Mesenchymal stem cell (in vitro differentiated cells and primary cell): ENCODE results near the gene PLXNC1.

ENCODE experiments used
- DNase-seq: peaks from one replicate; pipeline ENCODE4 v3.0.0-alpha.2; 2013
- H2AFZ ChIP-seq: one replicate; pipeline ENCODE4 v1.6.1; 2013; ENCODE audit warnings: low read depth, mild to moderate bottlenecking, control low read depth, inconsistent platforms, low read length, moderate library complexity
- H2AK5ac ChIP-seq: 2 replicates; pipeline ENCODE4 v1.6.1; 2013; ENCODE audit warnings: low read length, moderate library complexity, mild to moderate bottlenecking, inconsistent platforms; ENCODE audit not compliant: severe bottlenecking
- H2BK120ac ChIP-seq: one replicate; pipeline ENCODE4 v1.6.1; 2013; ENCODE audit warnings: low read depth, mild to moderate bottlenecking, inconsistent platforms, low read length, moderate library complexity
- H2BK12ac ChIP-seq, 2 experiments: one replicate each; pipeline ENCODE4 v1.6.1; 2013; ENCODE audit warnings: inconsistent platforms in 2 of 2, low read length in 2 of 2, mild to moderate bottlenecking in 2 of 2, moderate library complexity in 2 of 2, control low read depth in 1 of 2
- H2BK15ac ChIP-seq: one replicate; pipeline ENCODE4 v1.6.1; 2013; ENCODE audit warnings: mild to moderate bottlenecking, low read depth, inconsistent platforms; ENCODE audit not compliant: poor library complexity, severe bottlenecking
- H2BK5ac ChIP-seq: 2 replicates; pipeline ENCODE4 v1.6.1; 2013; ENCODE audit warnings: low read depth, mild to moderate bottlenecking, low read length, control low read depth, inconsistent platforms; ENCODE audit not compliant: poor library complexity, severe bottlenecking
- H3K14ac ChIP-seq, 2 experiments: one replicate each; pipeline ENCODE4 v1.6.1; 2013; ENCODE audit warnings: inconsistent platforms in 2 of 2, low read length in 2 of 2, control low read depth in 1 of 2, mild to moderate bottlenecking in 1 of 2, moderate library complexity in 1 of 2
- H3K18ac ChIP-seq, 2 experiments: one replicate each; pipeline ENCODE4 v1.6.1; 2013; ENCODE audit warnings: inconsistent platforms in 2 of 2, low read length in 2 of 2, control low read depth in 1 of 2, low read depth in 1 of 2, mild to moderate bottlenecking in 1 of 2
- H3K23ac ChIP-seq, 2 experiments: one replicate each; pipeline ENCODE4 v1.6.1; 2013; ENCODE audit warnings: inconsistent platforms in 2 of 2, low read length in 2 of 2, mild to moderate bottlenecking in 2 of 2, moderate library complexity in 2 of 2, control low read depth in 1 of 2
- H3K27ac ChIP-seq: 2 replicates; pipeline ENCODE4 v1.5.1; 2013; ENCODE audit warnings: mild to moderate bottlenecking, moderate library complexity, low read length, control low read depth, inconsistent platforms; ENCODE audit not compliant: poor library complexity, severe bottlenecking
- H3K27me3 ChIP-seq, 2 experiments: 2 replicates each; pipeline versions ENCODE4 v1.6.1 to v1.7.0; 2013; ENCODE audit warnings: low read length in 2 of 2, mild to moderate bottlenecking in 2 of 2, moderate library complexity in 2 of 2, control low read depth in 1 of 2, inconsistent platforms in 1 of 2; ENCODE audit not compliant: control insufficient read depth in 1 of 2, insufficient read depth in 1 of 2
- H3K36me3 ChIP-seq, 2 experiments: 2 replicates each; pipeline versions ENCODE4 v1.6.1 to v1.7.0; 2013; ENCODE audit warnings: low read length in 2 of 2, control low read depth in 1 of 2, inconsistent platforms in 1 of 2, low read depth in 1 of 2, mild to moderate bottlenecking in 1 of 2; ENCODE audit not compliant: insufficient read depth in 2 of 2, control insufficient read depth in 1 of 2
- H3K4ac ChIP-seq, 2 experiments: one replicate each; pipeline ENCODE4 v1.6.1; 2013; ENCODE audit warnings: inconsistent platforms in 2 of 2, low read length in 2 of 2, mild to moderate bottlenecking in 2 of 2, moderate library complexity in 2 of 2, control low read depth in 1 of 2, low read depth in 1 of 2
- H3K4me1 ChIP-seq: 2 replicates; pipeline ENCODE4 v1.6.1; 2013; ENCODE audit warnings: low read depth, low read length, control low read depth; ENCODE audit not compliant: control insufficient read depth, insufficient read depth
- H3K4me2 ChIP-seq: 2 replicates; pipeline ENCODE4 v1.6.1; 2013; ENCODE audit warnings: low read length, mild to moderate bottlenecking, inconsistent platforms; ENCODE audit not compliant: poor library complexity, severe bottlenecking
- H3K4me3 ChIP-seq, 2 experiments: 2 replicates each; pipeline versions ENCODE4 v1.5.1 to v1.7.0; 2013; ENCODE audit warnings: low read length in 2 of 2, mild to moderate bottlenecking in 2 of 2, control low read depth in 1 of 2, low read depth in 1 of 2; ENCODE audit not compliant: insufficient read depth in 1 of 2
- H3K79me1 ChIP-seq: replicated peaks from 2 replicates; pipeline ENCODE4 v1.6.1; 2013; ENCODE audit warnings: mild to moderate bottlenecking, control low read depth, low read length, inconsistent platforms; ENCODE audit not compliant: poor library complexity, severe bottlenecking
- H3K9ac ChIP-seq: 2 replicates; pipeline ENCODE4 v1.7.0; 2013; ENCODE audit warnings: mild to moderate bottlenecking, low read length, moderate library complexity
- H3K9me3 ChIP-seq: 2 replicates; pipeline ENCODE4 v1.7.0; 2013; ENCODE audit warnings: mild to moderate bottlenecking, low read length; ENCODE audit not compliant: control insufficient read depth
- H4K8ac ChIP-seq: one replicate; pipeline ENCODE4 v1.6.1; 2013; ENCODE audit warnings: inconsistent platforms, mild to moderate bottlenecking, low read length, moderate library complexity
- H4K91ac ChIP-seq: one replicate; pipeline ENCODE4 v1.6.1; 2013; ENCODE audit warnings: mild to moderate bottlenecking, low read length, inconsistent platforms
- WGBS: methylation state at CpG from one replicate; pipeline ENCODE4 v1.1.7; 2013; ENCODE audit warnings: mixed read lengths; 5-methylcytosine and 5-hydroxymethylcytosine counted together

PLXNC1 gene

GRCh38 chr12:94133964-94134795 is 14.2 kb upstream of the PLXNC1 start:
- Histone ChIP-seq H2AFZ (no peak overlapping the region), H3K4me2 (no peak overlapping the region), H2BK120ac (no peak overlapping the region), H3K79me1 (no peaks in the 10 kb centered on the region), H4K91ac (no peak overlapping the region), H3K27ac (no peak overlapping the region), H3K18ac (no peak overlapping the region), H3K4ac (no peak overlapping the region), H3K4me1 (no peaks in the 10 kb centered on the region), H3K23ac (no peak overlapping the region), H3K9me3 (no peaks in the 10 kb centered on the region), H3K27me3 (peaks cover 16 to 17% of the 10 kb centered on the region in 2 experiments), H4K8ac (no peak overlapping the region), H3K4me3 (no peak overlapping the region), H3K9ac (peak overlapping the region; percentile 63), H2BK12ac (no peak overlapping the region), H3K14ac (no peak overlapping the region), H2BK15ac (no peak overlapping the region), H2BK5ac (no peak overlapping the region), H2AK5ac (no peak overlapping the region), H3K36me3 (no peaks in the 10 kb centered on the region)
- DNase-seq: peak; percentile 60
- WGBS: no CpG with 5 or more reads among the region's 6 CpGs

GRCh38 chr12:94135896-94136295 is 12.5 kb upstream of the PLXNC1 start:
- no peak overlapping the region for H3K4ac ChIP-seq
- no peak for DNase-seq
- H3K27ac ChIP-seq: no peak overlapping the region
- no peak overlapping the region for H3K4me2 ChIP-seq
- H3K4me3 ChIP-seq: no peak overlapping the region
- no peak overlapping the region for H2BK12ac ChIP-seq
- H3K79me1 ChIP-seq: no peaks in the 10 kb centered on the region
- H2BK5ac ChIP-seq: no peak overlapping the region
- H2AFZ ChIP-seq: no peak overlapping the region
- no peak overlapping the region for H3K23ac ChIP-seq
- no peak overlapping the region for H4K91ac ChIP-seq
- no peak overlapping the region for H4K8ac ChIP-seq
- H3K36me3 ChIP-seq: no peaks in the 10 kb centered on the region
- H3K27me3 ChIP-seq: peaks cover 16 to 18% of the 10 kb centered on the region in 2 experiments
- no peak overlapping the region for H3K18ac ChIP-seq
- H3K9me3 ChIP-seq: no peaks in the 10 kb centered on the region
- peaks cover 3% of the 10 kb centered on the region for H3K4me1 ChIP-seq
- no peak overlapping the region for H2BK15ac ChIP-seq
- no peak overlapping the region for H3K14ac ChIP-seq
- no peak overlapping the region for H3K9ac ChIP-seq
- H2AK5ac ChIP-seq: no peak overlapping the region
- no CpG with 5 or more reads among the region's 1 CpG for WGBS
- H2BK120ac ChIP-seq: no peak overlapping the region

DNA sequence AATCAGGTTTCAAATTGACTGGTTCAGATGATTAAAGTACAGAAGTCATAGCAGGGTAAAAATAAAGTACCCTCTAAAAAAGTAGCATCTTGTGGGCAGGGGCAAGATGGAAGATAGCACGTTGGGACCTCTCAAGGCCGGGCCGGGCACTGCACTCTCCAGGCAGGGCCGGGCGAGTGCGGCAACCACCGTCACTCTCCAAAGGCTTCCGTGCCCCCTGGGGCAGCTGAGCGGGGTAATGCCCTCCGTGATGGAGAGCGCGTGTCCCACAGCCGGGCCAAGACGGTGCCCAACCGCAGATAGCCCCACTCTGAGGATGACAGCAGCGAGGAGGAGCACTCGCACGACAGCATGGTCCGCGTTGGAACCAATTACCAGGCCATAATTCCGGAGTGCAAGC is 8.6 kb upstream of the PLXNC1 start:
- Histone ChIP-seq H2BK120ac (no peak overlapping the region), H4K91ac (no peak overlapping the region), H2AK5ac (no peak overlapping the region), H3K23ac (no peak overlapping the region), H3K4me1 (peaks cover 11% of the 10 kb centered on the region), H2BK15ac (no peak overlapping the region), H4K8ac (no peak overlapping the region), H3K9me3 (no peaks in the 10 kb centered on the region), H3K36me3 (no peaks in the 10 kb centered on the region), H2BK12ac (no peak overlapping the region), H3K14ac (no peak overlapping the region), H3K79me1 (no peaks in the 10 kb centered on the region), H3K4me2 (no peak overlapping the region), H2BK5ac (no peak overlapping the region), H3K4me3 (no peak overlapping the region), H3K9ac (no peak overlapping the region), H3K4ac (no peak overlapping the region), H3K27ac (no peak overlapping the region), H2AFZ (no peak overlapping the region), H3K27me3 (peaks cover 15 to 36% of the 10 kb centered on the region in 2 experiments), H3K18ac (no peak overlapping the region)
- 82% methylated on average over 21 of the region's 21 CpGs for WGBS
- no peak for DNase-seq

- Histone ChIP-seq H3K4me2 (no peak overlapping the region), H3K27ac (no peak overlapping the region), H3K4me3 (no peak overlapping the region), H2AK5ac (no peak overlapping the region), H2BK15ac (no peak overlapping the region), H2BK120ac (no peak overlapping the region), H3K79me1 (no peaks in the 10 kb centered on the region), H3K36me3 (no peaks in the 10 kb centered on the region), H3K4me1 (peaks cover 11% of the 10 kb centered on the region), H2AFZ (no peak overlapping the region), H3K9ac (no peak overlapping the region), H4K8ac (no peak overlapping the region), H4K91ac (no peak overlapping the region), H3K18ac (no peak overlapping the region), H3K27me3 (peaks cover 15 to 37% of the 10 kb centered on the region in 2 experiments), H2BK12ac (no peak overlapping the region), H3K14ac (no peak overlapping the region), H3K23ac (no peak overlapping the region), H3K9me3 (no peaks in the 10 kb centered on the region), H2BK5ac (no peak overlapping the region), H3K4ac (no peak overlapping the region)
- peak; percentile 29 for DNase-seq
- WGBS: 81% methylated on average over 13 of the region's 13 CpGs
Observed at GRCh38 chr12:94140556-94140955, 7.8 kb upstream of the PLXNC1 start.
